ENCODE measurements around the gene ZDHHC11.

The ZDHHC11 gene

DNA sequence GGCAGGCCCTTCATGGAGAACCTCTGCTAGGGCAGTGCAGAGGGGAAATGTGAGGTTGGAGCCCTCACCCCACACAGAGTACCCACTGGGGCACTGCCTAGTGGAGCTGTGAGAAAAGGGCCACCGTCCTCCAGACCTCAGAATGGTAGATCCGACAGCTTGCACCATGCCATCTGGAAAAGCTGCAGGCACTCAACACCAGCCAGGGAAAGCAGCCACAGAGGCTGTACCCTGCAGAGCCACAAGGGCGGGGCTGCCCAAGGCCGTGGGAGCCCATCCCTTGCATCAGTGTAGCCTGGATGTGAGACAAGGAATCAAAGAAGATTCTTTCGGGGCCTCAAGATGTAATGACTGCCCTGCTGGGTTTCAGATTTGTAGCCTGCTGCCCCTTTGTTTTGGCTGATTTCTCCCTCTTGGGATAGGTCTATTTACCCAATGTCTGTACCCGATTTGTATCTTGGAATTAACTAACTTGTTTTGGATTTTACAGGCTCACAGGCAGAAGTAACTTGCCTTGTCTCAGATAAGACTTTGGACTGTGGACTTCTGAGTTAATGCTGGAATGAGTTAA lies 16.6 kb upstream of the ZDHHC11 start:
- H3K27me3 ChIP-seq (ENCODE audit: insufficient read depth, poor library complexity, severe bottlenecking), result no peaks in the 10 kb centered on the region
- H3K27ac ChIP-seq (replicated peaks), result no peak overlapping the region
- no peak overlapping the region for H3K4me3 ChIP-seq (replicated peaks; ENCODE audit: insufficient read depth, low read length)
- DNase-seq (ENCODE audit: low read depth in 1 of 2, low spot score in 1 of 2), result no peak
- TF ChIP-seq, protein P1, sequence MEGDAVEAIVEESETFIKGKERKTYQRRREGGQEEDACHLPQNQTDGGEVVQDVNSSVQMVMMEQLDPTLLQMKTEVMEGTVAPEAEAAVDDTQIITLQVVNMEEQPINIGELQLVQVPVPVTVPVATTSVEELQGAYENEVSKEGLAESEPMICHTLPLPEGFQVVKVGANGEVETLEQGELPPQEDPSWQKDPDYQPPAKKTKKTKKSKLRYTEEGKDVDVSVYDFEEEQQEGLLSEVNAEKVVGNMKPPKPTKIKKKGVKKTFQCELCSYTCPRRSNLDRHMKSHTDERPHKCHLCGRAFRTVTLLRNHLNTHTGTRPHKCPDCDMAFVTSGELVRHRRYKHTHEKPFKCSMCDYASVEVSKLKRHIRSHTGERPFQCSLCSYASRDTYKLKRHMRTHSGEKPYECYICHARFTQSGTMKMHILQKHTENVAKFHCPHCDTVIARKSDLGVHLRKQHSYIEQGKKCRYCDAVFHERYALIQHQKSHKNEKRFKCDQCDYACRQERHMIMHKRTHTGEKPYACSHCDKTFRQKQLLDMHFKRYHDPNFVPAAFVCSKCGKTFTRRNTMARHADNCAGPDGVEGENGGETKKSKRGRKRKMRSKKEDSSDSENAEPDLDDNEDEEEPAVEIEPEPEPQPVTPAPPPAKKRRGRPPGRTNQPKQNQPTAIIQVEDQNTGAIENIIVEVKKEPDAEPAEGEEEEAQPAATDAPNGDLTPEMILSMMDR (IDR thresholded peaks at IDR 0.05; ENCODE audit: insufficient read depth, low read length), result no peak
- TF ChIP-seq POLR2AphosphoS5 (IDR thresholded peaks at IDR 0.05; ENCODE audit: low read depth), result no peak; the same call in 1 of the 2 replicates
- TF ChIP-seq, protein P2, sequence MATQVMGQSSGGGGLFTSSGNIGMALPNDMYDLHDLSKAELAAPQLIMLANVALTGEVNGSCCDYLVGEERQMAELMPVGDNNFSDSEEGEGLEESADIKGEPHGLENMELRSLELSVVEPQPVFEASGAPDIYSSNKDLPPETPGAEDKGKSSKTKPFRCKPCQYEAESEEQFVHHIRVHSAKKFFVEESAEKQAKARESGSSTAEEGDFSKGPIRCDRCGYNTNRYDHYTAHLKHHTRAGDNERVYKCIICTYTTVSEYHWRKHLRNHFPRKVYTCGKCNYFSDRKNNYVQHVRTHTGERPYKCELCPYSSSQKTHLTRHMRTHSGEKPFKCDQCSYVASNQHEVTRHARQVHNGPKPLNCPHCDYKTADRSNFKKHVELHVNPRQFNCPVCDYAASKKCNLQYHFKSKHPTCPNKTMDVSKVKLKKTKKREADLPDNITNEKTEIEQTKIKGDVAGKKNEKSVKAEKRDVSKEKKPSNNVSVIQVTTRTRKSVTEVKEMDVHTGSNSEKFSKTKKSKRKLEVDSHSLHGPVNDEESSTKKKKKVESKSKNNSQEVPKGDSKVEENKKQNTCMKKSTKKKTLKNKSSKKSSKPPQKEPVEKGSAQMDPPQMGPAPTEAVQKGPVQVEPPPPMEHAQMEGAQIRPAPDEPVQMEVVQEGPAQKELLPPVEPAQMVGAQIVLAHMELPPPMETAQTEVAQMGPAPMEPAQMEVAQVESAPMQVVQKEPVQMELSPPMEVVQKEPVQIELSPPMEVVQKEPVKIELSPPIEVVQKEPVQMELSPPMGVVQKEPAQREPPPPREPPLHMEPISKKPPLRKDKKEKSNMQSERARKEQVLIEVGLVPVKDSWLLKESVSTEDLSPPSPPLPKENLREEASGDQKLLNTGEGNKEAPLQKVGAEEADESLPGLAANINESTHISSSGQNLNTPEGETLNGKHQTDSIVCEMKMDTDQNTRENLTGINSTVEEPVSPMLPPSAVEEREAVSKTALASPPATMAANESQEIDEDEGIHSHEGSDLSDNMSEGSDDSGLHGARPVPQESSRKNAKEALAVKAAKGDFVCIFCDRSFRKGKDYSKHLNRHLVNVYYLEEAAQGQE (IDR thresholded peaks at IDR 0.05; ENCODE audit: insufficient replicate concordance, low read depth), result no peak
- no peak for TF ChIP-seq GABPA (IDR thresholded peaks at IDR 0.05; ENCODE audit: low read depth)
- TF ChIP-seq SPI1 (IDR thresholded peaks at IDR 0.05; ENCODE audit: borderline replicate concordance, low read depth), result no peak

- TF ChIP-seq GABPA (IDR thresholded peaks at IDR 0.05; ENCODE audit: low read depth), result no peak
- no peak for TF ChIP-seq POLR2AphosphoS5 (IDR thresholded peaks at IDR 0.05; ENCODE audit: low read depth)
- TF ChIP-seq, protein P1 (IDR thresholded peaks at IDR 0.05; ENCODE audit: insufficient read depth, low read length), result no peak
- no peak for TF ChIP-seq SPI1 (IDR thresholded peaks at IDR 0.05; ENCODE audit: borderline replicate concordance, low read depth)
- TF ChIP-seq, protein P2 (IDR thresholded peaks at IDR 0.05; ENCODE audit: insufficient replicate concordance, low read depth), result no peak
- H3K27me3 ChIP-seq (ENCODE audit: insufficient read depth, poor library complexity, severe bottlenecking), result no peaks in the 10 kb centered on the region
- DNase-seq (ENCODE audit: low read depth in 1 of 2, low spot score in 1 of 2), result no peak
- H3K27ac ChIP-seq (replicated peaks), result no peak overlapping the region
- no peak overlapping the region for H3K4me3 ChIP-seq (replicated peaks; ENCODE audit: insufficient read depth, low read length)
These were observed 15.0 kb upstream of the ZDHHC11 start for GRCh38 chr5:865771-866170.

DNA sequence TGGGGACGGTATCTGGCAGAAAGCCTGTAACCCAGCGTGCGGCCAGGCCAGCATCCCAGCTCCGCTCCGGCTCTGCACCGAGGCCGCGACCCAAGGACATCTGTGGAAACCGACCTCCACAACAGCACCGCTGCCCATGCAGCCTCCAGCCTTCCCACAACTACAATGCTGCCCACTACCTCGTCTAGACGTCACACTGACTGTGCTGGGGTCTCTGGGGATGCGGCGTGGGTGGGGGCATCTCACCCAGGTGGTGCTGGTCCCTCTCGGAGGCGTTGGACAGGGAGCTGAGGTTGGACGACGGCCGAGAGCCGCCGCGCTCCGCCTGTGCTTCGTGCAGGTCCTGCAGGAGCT lies 14.4 kb upstream of the ZDHHC11 start:
- Histone ChIP-seq H3K4me3 (replicated peaks; ENCODE audit: insufficient read depth, low read length) (no peak overlapping the region), H3K27me3 (ENCODE audit: insufficient read depth, poor library complexity, severe bottlenecking) (no peaks in the 10 kb centered on the region), H3K27ac (replicated peaks) (no peak overlapping the region)
- no peak for DNase-seq (ENCODE audit: low read depth in 1 of 2, low spot score in 1 of 2)
- TF ChIP-seq, protein P2 (IDR thresholded peaks at IDR 0.05; ENCODE audit: insufficient replicate concordance, low read depth), result no peak
- TF ChIP-seq SPI1 (IDR thresholded peaks at IDR 0.05; ENCODE audit: borderline replicate concordance, low read depth), result no peak
- TF ChIP-seq, protein P1 (IDR thresholded peaks at IDR 0.05; ENCODE audit: insufficient read depth, low read length), result no peak
- TF ChIP-seq POLR2AphosphoS5 (IDR thresholded peaks at IDR 0.05; ENCODE audit: low read depth), result no peak
- no peak for TF ChIP-seq GABPA (IDR thresholded peaks at IDR 0.05; ENCODE audit: low read depth)
